Spleen (tissue), 11 donors: ENCODE data around the gene FBXO48. TPM values are rescaled to one million over a fixed set of nuclear protein-coding genes. Genes with fewer than 3 reads are reported as not detected.

Experiments used
- DNase-seq: peaks from one replicate; pipeline ENCODE4 v3.0.0-alpha.2; 2020
- H3K27ac ChIP-seq, 8 donors: fragments of 200-600 bp; sonication (generic) in 7 of 8; 1 replicate in 4 of 8; 2 replicates in 4 of 8; pipeline versions ENCODE4 v1.5.0 to v1.8.0; 2016 to 2021; ENCODE audit warnings: inconsistent platforms in 4 of 8, mild to moderate bottlenecking in 4 of 8, moderate library complexity in 1 of 8
- H3K27me3 ChIP-seq, 7 donors: fragments of 200-600 bp; sonication (generic) in 6 of 7; replicated peaks in 1 of 7; 1 replicate in 4 of 7; 2 replicates in 3 of 7; pipeline versions ENCODE4 v1.5.0 to v1.8.0; 2016 to 2021; ENCODE audit warnings: inconsistent platforms in 3 of 7, mild to moderate bottlenecking in 1 of 7
- H3K36me3 ChIP-seq, 6 donors: fragments of 200-600 bp; sonication (generic) in 5 of 6; 1 replicate in 4 of 6; 2 replicates in 2 of 6; pipeline versions ENCODE4 v1.5.0 to v1.8.0; 2016 to 2021; ENCODE audit warnings: inconsistent platforms in 2 of 6
- H3K4me1 ChIP-seq, 6 donors: fragments of 200-600 bp; sonication (generic) in 5 of 6; 1 replicate in 3 of 6; 2 replicates in 3 of 6; pipeline versions ENCODE4 v1.5.0 to v1.8.0; 2016 to 2021; ENCODE audit warnings: inconsistent platforms in 3 of 6
- H3K4me3 ChIP-seq, 8 donors: fragments of 200-600 bp; sonication (generic) in 7 of 8; 1 replicate in 4 of 8; 2 replicates in 4 of 8; pipeline versions ENCODE4 v1.5.0 to v1.8.0; 2016 to 2021; ENCODE audit warnings: inconsistent platforms in 4 of 8, mild to moderate bottlenecking in 4 of 8, moderate library complexity in 2 of 8
- H3K9me3 ChIP-seq, 8 donors: fragments of 200-600 bp; sonication (generic) in 7 of 8; 1 replicate in 4 of 8; 2 replicates in 4 of 8; pipeline versions ENCODE4 v1.5.0 to v1.8.0; 2016 to 2021; ENCODE audit warnings: inconsistent platforms in 4 of 8
- POLR2A ChIP-seq, 3 donors: fragments of 450-650 bp; IDR thresholded peaks; one replicate each; pipeline ENCODE4 v1.5.1; 2017; ENCODE audit warnings: antibody characterized with exemption in 3 of 3, mild to moderate bottlenecking in 1 of 3
- POLR2AphosphoS5 ChIP-seq, 3 donors: sonication (generic); formaldehyde crosslinking; IDR thresholded peaks; one replicate each; pipeline ENCODE4 v1.5.1; 2017; ENCODE audit warnings: antibody characterized with exemption in 3 of 3
- WGBS, 5 donors: extraction: QIAGEN DNeasy Blood & Tissue Kit in 3 of 5; methylation state at CpG; one replicate each; pipeline versions ENCODE4 v1.1.5 to v1.1.7; 2013 to 2018; 5-methylcytosine and 5-hydroxymethylcytosine counted together
- intact Hi-C: fragments of 100-400 bp; cut with DNase I; formaldehyde crosslinking; loops from one replicate; pipeline ENCODE4 v1.15.0; 2023; ENCODE audit warnings: low total_unique reads
- polyA plus RNA-seq, 3 donors: library from polyadenylated mRNA; stranded (reverse); fragments of 200-250 nt; gene quantifications; one replicate each; pipeline ENCODE4 v1.2.1, GENCODE V29; 2013
- total RNA-seq, 7 donors: library from RNA; depleted of rRNA in 3 of 7; stranded (reverse); fragments of >200 nt in 3 of 7; fragmentation: NEBNext Ultra II Directional in 4 of 7; extraction: Animal tissue kit (Norgen Biotek cat#: 25700) in 4 of 7; gene quantifications; one replicate each; pipeline versions ENCODE4 v1.1.0 to v1.2.1, GENCODE V29; 2016 to 2021
- TF ChIP-seq, protein P1 (sequence below), 11 experiments: fragments of 200-600 bp in 7 of 11; fragments of 450-650 bp in 4 of 11; sonication (generic) in 4 of 11; IDR thresholded peaks in 8 of 11; conservative IDR thresholded peaks in 3 of 11; 1 replicate in 7 of 11; 2 replicates in 4 of 11; pipeline versions ENCODE4 v1.4.0 to v1.8.0; 2016 to 2021; ENCODE audit warnings: antibody characterized with exemption in 11 of 11, inconsistent platforms in 4 of 11, mild to moderate bottlenecking in 1 of 11
- donor health status: healthy with polysubstance abuse.
- donor health status: DM: no; HTN: no; CAD: no; lungs with moderate emphysema.
- donor health status: DM: no; HTN: no; CAD: no.
- donor health status: Bipolar disorder and iron deficiency.
- donor health status: healthy.
- donor health status: DM: no; HTN: no; CAD: no.
- donor health status: DM: yes; HTN: yes; CAD: no.

The FBXO48 gene
- total and polyA plus RNA-seq, 10 donors, result 0.72 to 2.6 (median 1.7) TPM

- Histone ChIP-seq H3K36me3 (no peaks in the 10 kb centered on the region), H3K4me1 (peaks cover 1 to 47% (median 15%) of the 10 kb centered on the region in 6 donors), H3K27ac (peak overlapping the region in 6 of 8 donors; percentile 17 to 54 (median 32)), H3K9me3 (no peaks in the 10 kb centered on the region), H3K4me3 (no peak overlapping the region), H3K27me3 (no peaks in the 10 kb centered on the region)
- 46 to 67% (median 64%) methylated on average over 4 of the region's 4 CpGs for WGBS, 5 donors
- intact Hi-C loops, result no loop called here
- DNase-seq, result no peak
- no peak for TF ChIP-seq POLR2AphosphoS5 (IDR thresholded peaks at IDR 0.05)
- TF ChIP-seq POLR2A (IDR thresholded peaks at IDR 0.05), result no peak
- TF ChIP-seq, protein P1, sequence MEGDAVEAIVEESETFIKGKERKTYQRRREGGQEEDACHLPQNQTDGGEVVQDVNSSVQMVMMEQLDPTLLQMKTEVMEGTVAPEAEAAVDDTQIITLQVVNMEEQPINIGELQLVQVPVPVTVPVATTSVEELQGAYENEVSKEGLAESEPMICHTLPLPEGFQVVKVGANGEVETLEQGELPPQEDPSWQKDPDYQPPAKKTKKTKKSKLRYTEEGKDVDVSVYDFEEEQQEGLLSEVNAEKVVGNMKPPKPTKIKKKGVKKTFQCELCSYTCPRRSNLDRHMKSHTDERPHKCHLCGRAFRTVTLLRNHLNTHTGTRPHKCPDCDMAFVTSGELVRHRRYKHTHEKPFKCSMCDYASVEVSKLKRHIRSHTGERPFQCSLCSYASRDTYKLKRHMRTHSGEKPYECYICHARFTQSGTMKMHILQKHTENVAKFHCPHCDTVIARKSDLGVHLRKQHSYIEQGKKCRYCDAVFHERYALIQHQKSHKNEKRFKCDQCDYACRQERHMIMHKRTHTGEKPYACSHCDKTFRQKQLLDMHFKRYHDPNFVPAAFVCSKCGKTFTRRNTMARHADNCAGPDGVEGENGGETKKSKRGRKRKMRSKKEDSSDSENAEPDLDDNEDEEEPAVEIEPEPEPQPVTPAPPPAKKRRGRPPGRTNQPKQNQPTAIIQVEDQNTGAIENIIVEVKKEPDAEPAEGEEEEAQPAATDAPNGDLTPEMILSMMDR (IDR thresholded peaks at IDR 0.05 in 8 of 11, conservative IDR thresholded peaks at IDR 0.05 in 3 of 11), result no peak
Observed at GRCh38 chr2:68436270-68436669, 30.8 kb downstream of the FBXO48 start.

DNA sequence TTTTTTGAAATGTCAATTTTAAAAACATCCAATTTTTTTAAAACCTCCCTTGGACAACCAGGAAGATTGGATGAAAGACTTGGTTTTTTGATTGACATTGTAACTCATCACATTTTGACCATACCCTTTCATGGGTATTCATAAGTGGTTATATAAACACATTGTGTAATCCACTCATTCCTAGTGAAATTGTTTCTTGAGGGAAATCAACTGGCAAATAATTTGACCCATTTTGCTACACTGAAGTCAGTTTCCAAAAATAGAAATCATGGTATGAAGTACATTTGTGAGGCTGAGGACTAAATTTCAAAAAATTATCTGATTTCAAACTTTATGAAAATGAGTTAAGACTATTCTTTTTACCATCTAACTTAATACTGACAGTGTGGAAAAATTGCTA lies 31.5 kb downstream of the FBXO48 start:
- Histone ChIP-seq H3K27ac (peak overlapping the region in 5 of 8 donors; percentile 3 to 54 (median 31)), H3K36me3 (no peaks in the 10 kb centered on the region), H3K9me3 (no peaks in the 10 kb centered on the region), H3K4me1 (peaks cover 0 to 40% (median 11%) of the 10 kb centered on the region in 6 donors), H3K4me3 (no peak overlapping the region), H3K27me3 (no peaks in the 10 kb centered on the region)
- TF ChIP-seq POLR2AphosphoS5 (IDR thresholded peaks at IDR 0.05) (no peak), POLR2A (IDR thresholded peaks at IDR 0.05) (no peak)
- TF ChIP-seq, protein P1 (IDR thresholded peaks at IDR 0.05 in 8 of 11, conservative IDR thresholded peaks at IDR 0.05 in 3 of 11), result no peak
- intact Hi-C loops, result no loop called here
- no peak for DNase-seq

GRCh38 chr2:68434981-68435380 lies 32.1 kb downstream of the FBXO48 start:
- intact Hi-C loops, result no loop called here
- Histone ChIP-seq H3K4me1 (peaks cover 0 to 34% (median 11%) of the 10 kb centered on the region in 6 donors), H3K9me3 (no peaks in the 10 kb centered on the region), H3K36me3 (no peaks in the 10 kb centered on the region), H3K27ac (peak overlapping the region in 4 of 8 donors; percentile 3 to 54 (median 21)), H3K4me3 (no peak overlapping the region), H3K27me3 (no peaks in the 10 kb centered on the region)
- DNase-seq, result no peak
- TF ChIP-seq POLR2A (IDR thresholded peaks at IDR 0.05) (no peak), POLR2AphosphoS5 (IDR thresholded peaks at IDR 0.05) (no peak)
- TF ChIP-seq, protein P1 (IDR thresholded peaks at IDR 0.05 in 8 of 11, conservative IDR thresholded peaks at IDR 0.05 in 3 of 11), result no peak

- H3K9me3 ChIP-seq, result no peaks in the 10 kb centered on the region
- no peaks in the 10 kb centered on the region for H3K27me3 ChIP-seq
- intact Hi-C loops, result no loop called here
- DNase-seq, result peak; percentile 76
- no peak for TF ChIP-seq POLR2A (IDR thresholded peaks at IDR 0.05)
- peaks cover 8 to 37% (median 13%) of the 10 kb centered on the region in 6 donors for H3K4me1 ChIP-seq
- no peaks in the 10 kb centered on the region for H3K36me3 ChIP-seq
- no peak overlapping the region for H3K4me3 ChIP-seq
- 82 to 88% (median 84%) methylated on average over 9 to 14 of the region's 14 CpGs for WGBS, 5 donors
- no peak overlapping the region for H3K27ac ChIP-seq
Observed at GRCh38 chr2:68432696-68433658, 34.1 kb downstream of the FBXO48 start.
